KMS-11 (cell line): ENCODE measurements around the gene PCOLCE2.

Experiments used
- H2AFZ ChIP-seq: fragments of 200-600 bp; sonication (generic); 2 replicates; pipeline ENCODE4 v1.6.1; 2016; ENCODE audit warnings: antibody characterized with exemption, mixed run types, low read depth
- H3K27ac ChIP-seq: fragments of 200-600 bp; sonication (generic); 2 replicates; pipeline ENCODE4 v1.6.1; 2016; ENCODE audit warnings: mild to moderate bottlenecking, mixed run types
- H3K27me3 ChIP-seq: fragments of 200-600 bp; sonication (generic); 2 replicates; pipeline ENCODE4 v1.6.1; 2017; ENCODE audit warnings: mild to moderate bottlenecking, low read depth, mixed run types, moderate library complexity; ENCODE audit not compliant: insufficient read depth
- H3K36me3 ChIP-seq: fragments of 200-600 bp; sonication (generic); 2 replicates; pipeline ENCODE4 v1.6.1; 2017; ENCODE audit warnings: mild to moderate bottlenecking, mixed run types; ENCODE audit not compliant: insufficient read depth
- H3K4me1 ChIP-seq: fragments of 200-600 bp; sonication (generic); 2 replicates; pipeline ENCODE4 v1.6.1; 2016; ENCODE audit warnings: mild to moderate bottlenecking, low read depth, mixed run types; ENCODE audit not compliant: poor library complexity, severe bottlenecking
- H3K4me2 ChIP-seq: fragments of 200-600 bp; sonication (generic); 2 replicates; pipeline ENCODE4 v1.7.0; 2016; ENCODE audit warnings: mild to moderate bottlenecking, mixed run types
- H3K4me3 ChIP-seq: fragments of 200-600 bp; sonication (generic); IDR thresholded peaks from 2 replicates; pipeline ENCODE4 v1.6.1; 2017; ENCODE audit warnings: low read depth, low read length, mixed read lengths; ENCODE audit not compliant: insufficient read depth
- H3K79me2 ChIP-seq: fragments of 200-600 bp; sonication (generic); 2 replicates; pipeline ENCODE4 v1.6.1; 2016; ENCODE audit warnings: low read depth, mixed run types; ENCODE audit not compliant: insufficient read depth
- H3K9ac ChIP-seq: fragments of 200-600 bp; sonication (generic); 2 replicates; pipeline ENCODE4 v1.6.1; 2016; ENCODE audit warnings: mild to moderate bottlenecking, mixed run types
- H4K20me1 ChIP-seq: fragments of 200-600 bp; sonication (generic); 2 replicates; pipeline ENCODE4 v1.6.1; 2016; ENCODE audit warnings: mild to moderate bottlenecking, mixed run types; ENCODE audit not compliant: insufficient read depth
- CTCF ChIP-seq: fragments of 200-600 bp; sonication (generic); conservative IDR thresholded peaks from 2 replicates; pipeline ENCODE4 v1.6.1; 2017; ENCODE audit warnings: low read depth, mild to moderate bottlenecking, antibody characterized with exemption, low read length, moderate library complexity, mixed read lengths

Gene PCOLCE2

GRCh38 chr3:142931222-142931621 is 42.3 kb upstream of the PCOLCE2 start:
- no peak overlapping the region for H3K4me3 ChIP-seq
- no peak overlapping the region for H3K9ac ChIP-seq
- no peaks in the 10 kb centered on the region for H3K79me2 ChIP-seq
- H3K27me3 ChIP-seq: no peaks in the 10 kb centered on the region
- no peaks in the 10 kb centered on the region for H4K20me1 ChIP-seq
- H3K36me3 ChIP-seq: no peaks in the 10 kb centered on the region
- no peak overlapping the region for H3K4me2 ChIP-seq
- TF ChIP-seq CTCF: 0 out of 2 replicates have a peak, but pooled peaks have one; percentile 24
- no peaks in the 10 kb centered on the region for H3K4me1 ChIP-seq
- H3K27ac ChIP-seq: no peak overlapping the region
- H2AFZ ChIP-seq: no peak overlapping the region

GRCh38 chr3:142930463-142930862 is 41.6 kb upstream of the PCOLCE2 start:
- Histone ChIP-seq H3K79me2 (no peaks in the 10 kb centered on the region), H2AFZ (no peak overlapping the region), H3K4me1 (no peaks in the 10 kb centered on the region), H3K4me3 (no peak overlapping the region), H3K4me2 (no peak overlapping the region), H4K20me1 (no peaks in the 10 kb centered on the region), H3K9ac (no peak overlapping the region), H3K27me3 (no peaks in the 10 kb centered on the region), H3K36me3 (no peaks in the 10 kb centered on the region), H3K27ac (no peak overlapping the region)
- TF ChIP-seq CTCF: no peak

DNA sequence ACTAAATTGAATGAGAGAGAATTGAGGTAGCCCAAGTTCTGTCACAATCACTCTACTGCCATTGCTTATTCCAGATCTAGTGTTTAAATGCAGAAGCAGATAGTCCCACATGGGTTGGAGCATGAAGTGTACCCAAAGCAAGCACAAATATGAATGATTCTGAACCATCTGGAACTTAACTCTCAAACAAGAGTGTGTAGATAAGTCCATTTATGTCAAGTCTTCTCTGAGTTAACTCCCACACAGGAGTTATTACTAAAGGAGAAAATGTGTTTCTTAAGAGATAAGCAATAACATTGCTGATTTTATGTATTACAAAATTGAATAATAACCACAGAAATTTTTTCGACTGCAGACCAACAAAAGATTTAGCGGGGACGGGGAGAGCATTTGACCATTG is 41.0 kb upstream of the PCOLCE2 start:
- no peaks in the 10 kb centered on the region for H3K36me3 ChIP-seq
- H3K4me2 ChIP-seq: no peak overlapping the region
- H3K9ac ChIP-seq: no peak overlapping the region
- H4K20me1 ChIP-seq: no peaks in the 10 kb centered on the region
- no peaks in the 10 kb centered on the region for H3K79me2 ChIP-seq
- H2AFZ ChIP-seq: no peak overlapping the region
- no peak overlapping the region for H3K4me3 ChIP-seq
- H3K27ac ChIP-seq: no peak overlapping the region
- no peaks in the 10 kb centered on the region for H3K27me3 ChIP-seq
- H3K4me1 ChIP-seq: no peaks in the 10 kb centered on the region
- TF ChIP-seq CTCF: no peak

GRCh38 chr3:142929109-142929508 is 40.2 kb upstream of the PCOLCE2 start:
- Histone ChIP-seq H3K27ac (no peak overlapping the region), H3K4me3 (no peak overlapping the region), H3K9ac (no peak overlapping the region), H3K4me1 (no peaks in the 10 kb centered on the region), H4K20me1 (no peaks in the 10 kb centered on the region), H3K79me2 (no peaks in the 10 kb centered on the region), H3K4me2 (no peak overlapping the region), H3K36me3 (no peaks in the 10 kb centered on the region), H2AFZ (no peak overlapping the region), H3K27me3 (no peaks in the 10 kb centered on the region)
- peak; percentile 78 for TF ChIP-seq CTCF
